AG09309 (cell line): ENCODE measurements around the gene LDAH.

ENCODE experiments used
- DNase-seq: peaks from one replicate; pipeline ENCODE4 v3.0.0-alpha.2; 2010; ENCODE audit warnings: low read depth
- H3K4me3 ChIP-seq: 2 replicates; pipeline ENCODE4 v1.5.1; 2011; ENCODE audit warnings: mild to moderate bottlenecking, low read depth, low read length, moderate library complexity; ENCODE audit not compliant: control insufficient read depth
- TF ChIP-seq, protein P1 (sequence below): IDR thresholded peaks from 2 replicates; pipeline ENCODE4 v1.5.1; 2011; ENCODE audit warnings: mild to moderate bottlenecking, low read depth, low read length, inconsistent platforms; ENCODE audit not compliant: insufficient read depth, control insufficient read depth; ENCODE audit errors: missing control alignments

Gene LDAH

DNA sequence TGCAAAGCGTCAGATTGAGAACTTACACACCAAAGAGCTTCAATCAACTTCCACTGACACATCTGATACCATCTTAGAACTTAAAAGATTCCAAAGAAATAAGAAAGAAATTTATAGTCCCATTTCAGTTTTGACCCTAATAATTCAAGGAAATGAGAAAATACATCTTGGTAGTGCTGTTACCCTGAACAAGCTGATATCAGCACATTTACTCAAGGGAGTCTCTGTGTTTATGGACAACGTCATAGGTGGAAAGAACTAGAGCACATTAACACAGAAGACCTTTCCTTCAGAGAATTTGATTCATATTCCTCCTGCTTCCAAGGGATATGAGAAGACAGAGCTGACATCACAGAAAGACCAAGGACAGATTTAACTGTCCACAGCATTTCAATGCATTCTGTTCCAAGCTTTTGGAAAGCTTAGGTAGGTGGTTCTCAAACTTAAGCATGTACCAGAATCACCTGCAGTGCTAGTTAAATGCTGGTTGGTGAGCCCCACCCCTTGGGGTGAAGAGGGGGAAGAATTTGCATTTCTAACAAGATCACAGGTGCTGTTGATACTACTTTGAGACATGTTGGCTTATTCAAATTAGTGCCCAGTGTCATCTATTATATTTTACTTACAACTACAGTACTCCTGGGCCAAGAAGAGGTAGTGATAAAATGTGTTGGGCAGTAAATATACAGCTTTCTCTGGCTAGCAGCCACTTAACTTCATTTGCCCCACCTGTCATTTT is 59.8 kb downstream of the LDAH start:
- TF ChIP-seq, protein P1, sequence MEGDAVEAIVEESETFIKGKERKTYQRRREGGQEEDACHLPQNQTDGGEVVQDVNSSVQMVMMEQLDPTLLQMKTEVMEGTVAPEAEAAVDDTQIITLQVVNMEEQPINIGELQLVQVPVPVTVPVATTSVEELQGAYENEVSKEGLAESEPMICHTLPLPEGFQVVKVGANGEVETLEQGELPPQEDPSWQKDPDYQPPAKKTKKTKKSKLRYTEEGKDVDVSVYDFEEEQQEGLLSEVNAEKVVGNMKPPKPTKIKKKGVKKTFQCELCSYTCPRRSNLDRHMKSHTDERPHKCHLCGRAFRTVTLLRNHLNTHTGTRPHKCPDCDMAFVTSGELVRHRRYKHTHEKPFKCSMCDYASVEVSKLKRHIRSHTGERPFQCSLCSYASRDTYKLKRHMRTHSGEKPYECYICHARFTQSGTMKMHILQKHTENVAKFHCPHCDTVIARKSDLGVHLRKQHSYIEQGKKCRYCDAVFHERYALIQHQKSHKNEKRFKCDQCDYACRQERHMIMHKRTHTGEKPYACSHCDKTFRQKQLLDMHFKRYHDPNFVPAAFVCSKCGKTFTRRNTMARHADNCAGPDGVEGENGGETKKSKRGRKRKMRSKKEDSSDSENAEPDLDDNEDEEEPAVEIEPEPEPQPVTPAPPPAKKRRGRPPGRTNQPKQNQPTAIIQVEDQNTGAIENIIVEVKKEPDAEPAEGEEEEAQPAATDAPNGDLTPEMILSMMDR = no peak
- no peak for DNase-seq
- H3K4me3 ChIP-seq = no peak overlapping the region

DNA sequence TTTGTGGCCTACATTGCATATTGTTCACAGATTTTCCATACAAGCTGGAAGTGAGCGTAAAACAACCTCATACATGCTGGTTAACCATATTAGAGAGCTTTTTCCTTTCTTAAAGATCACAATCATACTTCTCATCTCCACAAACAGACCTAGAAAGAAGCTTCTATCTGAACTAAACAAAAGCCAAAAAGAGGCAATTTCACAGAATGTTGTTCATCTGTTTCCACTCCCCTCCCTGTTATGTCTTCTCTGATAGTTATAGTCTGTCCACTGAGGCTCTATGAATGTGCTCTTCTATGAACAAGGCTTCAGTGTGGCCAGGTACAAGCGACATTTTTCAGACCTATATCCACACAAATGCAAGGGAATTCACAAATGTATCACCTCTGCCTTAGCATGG is 63.4 kb downstream of the LDAH start:
- TF ChIP-seq, protein P1 = no peak
- DNase-seq = no peak
- H3K4me3 ChIP-seq = no peak overlapping the region

DNA sequence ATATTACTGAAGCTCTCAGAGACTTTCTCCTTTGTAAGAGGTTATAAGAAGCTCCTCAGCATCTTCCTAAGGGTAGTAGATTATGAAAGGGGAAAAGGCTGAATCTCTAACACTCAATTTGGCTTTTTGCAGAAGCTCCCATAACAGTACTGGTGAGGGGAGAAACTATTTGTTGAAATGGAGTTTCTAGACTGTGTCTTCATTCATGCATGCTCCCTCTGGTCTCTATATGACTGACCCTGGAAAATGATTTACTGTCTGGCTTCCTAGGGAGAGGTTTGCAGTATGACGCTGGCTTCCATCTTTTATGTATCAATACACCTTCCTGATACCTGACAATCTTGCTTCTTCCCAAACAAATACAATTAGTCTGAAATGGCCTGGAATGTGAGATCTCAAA is 63.9 kb downstream of the LDAH start:
- TF ChIP-seq, protein P1 = no peak
- no peak for DNase-seq
- no peak overlapping the region for H3K4me3 ChIP-seq

DNA sequence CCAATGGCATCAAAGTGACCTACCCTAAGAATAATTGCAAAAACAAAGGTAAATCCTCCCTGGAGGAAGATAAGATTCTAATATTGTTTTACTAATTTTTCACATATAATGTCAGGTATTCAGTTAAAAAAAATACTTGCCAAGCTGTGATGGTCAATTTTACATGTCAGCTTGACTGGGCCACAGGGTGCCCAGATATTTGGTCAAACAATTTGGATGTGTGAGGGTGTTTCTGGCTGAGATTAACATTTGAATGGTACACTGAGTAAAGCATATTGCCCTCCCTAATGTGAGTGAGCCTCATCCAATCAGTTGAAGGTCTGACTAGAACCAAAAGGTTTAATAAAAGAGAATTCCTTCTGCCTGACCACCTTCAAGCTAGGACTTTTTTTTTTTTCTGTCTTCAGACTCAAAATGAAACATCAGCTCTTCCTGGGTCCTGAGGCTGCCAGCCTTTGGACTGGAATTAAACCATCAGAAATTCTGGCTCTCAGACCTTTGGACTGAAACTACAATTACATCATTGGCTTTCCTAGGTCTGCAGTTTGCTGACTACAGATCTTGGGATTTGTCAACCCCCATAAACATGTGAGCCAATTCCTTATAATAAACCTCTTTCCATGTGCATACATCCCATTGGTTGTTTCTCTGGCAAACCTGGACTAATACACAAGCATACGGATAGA is 65.4 kb downstream of the LDAH start:
- TF ChIP-seq, protein P1 = no peak
- H3K4me3 ChIP-seq = no peak overlapping the region
- no peak for DNase-seq

DNA sequence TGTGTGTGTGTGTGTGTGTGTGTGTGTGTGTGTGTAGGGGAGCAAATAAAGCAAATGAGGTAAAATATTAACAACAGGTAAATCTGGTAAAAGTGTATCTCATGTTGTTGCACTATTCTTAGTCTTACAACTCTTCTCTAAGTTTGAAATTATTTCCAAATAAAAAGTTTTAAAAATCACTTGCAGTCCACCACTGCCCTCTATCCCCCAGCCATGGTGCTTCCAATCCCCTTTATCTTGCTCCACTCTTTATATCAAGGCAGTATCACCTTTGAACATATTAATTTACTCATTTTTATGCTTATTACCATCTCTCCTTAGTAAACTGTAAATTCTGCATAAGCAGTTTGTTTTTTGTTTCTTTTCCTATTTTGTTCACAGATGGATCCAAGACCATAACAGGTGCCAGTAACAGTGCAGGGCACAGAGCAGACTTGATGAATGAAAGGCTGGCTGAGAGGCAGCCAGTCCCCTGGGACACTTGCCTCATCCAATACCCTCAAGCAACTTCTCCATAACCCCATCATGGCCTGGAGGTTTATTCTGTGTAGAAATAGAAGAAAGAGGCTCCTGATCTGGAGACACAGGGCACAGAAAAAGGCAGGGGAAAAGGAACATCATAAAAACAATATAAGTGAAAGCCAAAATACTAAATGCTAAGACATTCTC is 67.6 kb downstream of the LDAH start:
- TF ChIP-seq, protein P1 = peak; percentile 42
- DNase-seq = no peak
- no peak overlapping the region for H3K4me3 ChIP-seq

DNA sequence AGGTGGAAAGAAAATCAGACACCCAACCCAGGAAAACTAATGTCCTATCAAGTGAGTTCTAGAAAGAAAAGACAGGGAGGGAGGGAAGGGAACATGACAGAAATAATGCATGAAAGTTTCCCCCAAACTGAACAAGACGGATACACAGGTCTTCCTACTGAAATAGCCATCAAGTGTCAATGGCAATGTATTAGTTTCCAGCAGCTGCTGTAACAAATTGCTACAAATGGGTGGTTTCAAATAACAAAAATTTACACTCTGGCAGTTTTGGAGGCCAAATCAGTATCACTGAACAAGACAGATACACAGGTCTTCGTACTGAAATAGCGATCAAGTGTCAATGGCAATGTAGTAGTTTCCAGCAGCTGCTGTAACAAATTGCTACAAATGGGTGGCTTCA is 70.6 kb downstream of the LDAH start:
- DNase-seq = no peak
- no peak overlapping the region for H3K4me3 ChIP-seq
- TF ChIP-seq, protein P1 = no peak
